Sigmoid colon (tissue), 7 donors: Measurements from ENCODE around the gene ERMP1. TPM values are rescaled to one million over a fixed set of nuclear protein-coding genes. Genes with fewer than 3 reads are reported as not detected.
A peak's percentile ranks its signal among the peaks of the same experiment; 100 is the strongest.
"Not testable (repeated sequence)": the region's sequence is repeated elsewhere in the genome, so short reads cannot be mapped to it uniquely, and the experiment has no call there.

Source experiments
- DNase-seq: peaks from one replicate; pipeline ENCODE4 v3.0.0-alpha.2; 2019
- H3K27ac ChIP-seq, 4 donors: fragments of 200-600 bp; sonication (generic); one replicate each; pipeline ENCODE4 v1.5.1; 2016 to 2019; ENCODE audit warnings: mild to moderate bottlenecking in 1 of 4
- H3K27me3 ChIP-seq, 3 donors: fragments of 200-600 bp; sonication (generic); one replicate each; pipeline ENCODE4 v1.5.1; 2019; ENCODE audit warnings: mild to moderate bottlenecking in 1 of 3
- H3K36me3 ChIP-seq, 4 donors: fragments of 200-600 bp; sonication (generic); one replicate each; pipeline ENCODE4 v1.5.1; 2016 to 2019
- H3K4me1 ChIP-seq, 4 donors: fragments of 200-600 bp; sonication (generic); one replicate each; pipeline ENCODE4 v1.5.1; 2017 to 2019
- H3K4me3 ChIP-seq, 4 donors: fragments of 200-600 bp; sonication (generic); one replicate each; pipeline ENCODE4 v1.5.1; 2017 to 2019; ENCODE audit warnings: mild to moderate bottlenecking in 2 of 4, moderate library complexity in 1 of 4
- H3K9me3 ChIP-seq, 4 donors: fragments of 200-600 bp in 3 of 4; sonication (generic) in 3 of 4; one replicate each; pipeline versions ENCODE4 v1.5.1 to v1.6.1; 2013 to 2019
- EP300 ChIP-seq, 4 donors: sonication (generic); formaldehyde crosslinking; IDR thresholded peaks; one replicate each; pipeline ENCODE4 v1.6.1; 2017; ENCODE audit warnings: antibody characterized with exemption in 4 of 4
- POLR2A ChIP-seq, 2 donors: fragments of 450-650 bp; IDR thresholded peaks; one replicate each; pipeline ENCODE4 v1.6.1; 2016; ENCODE audit warnings: antibody characterized with exemption in 2 of 2, mild to moderate bottlenecking in 2 of 2, moderate library complexity in 2 of 2
- POLR2AphosphoS5 ChIP-seq, 4 donors: sonication (generic); formaldehyde crosslinking; IDR thresholded peaks; one replicate each; pipeline ENCODE4 v1.6.1; 2017; ENCODE audit warnings: antibody characterized with exemption in 4 of 4
- WGBS, 2 donors: extraction: QIAGEN DNeasy Blood & Tissue Kit; methylation state at CpG; one replicate each; pipeline ENCODE4 v1.1.7; 2013; 5-methylcytosine and 5-hydroxymethylcytosine counted together
- intact Hi-C: fragments of 100-400 bp; cut with DNase I; formaldehyde crosslinking; loops from one replicate; pipeline ENCODE4 v1.15.1; 2023
- polyA plus RNA-seq, 3 donors: library from polyadenylated mRNA; stranded (reverse); fragments of 200-250 nt; gene quantifications; one replicate each; pipeline ENCODE4 v1.2.3, GENCODE V29; 2013
- total RNA-seq, 4 donors: library from RNA; depleted of rRNA; stranded (reverse); fragments of >200 nt; gene quantifications; one replicate each; pipeline ENCODE4 v1.1.0, GENCODE V29; 2016
- TF ChIP-seq, protein P1 (sequence below), 4 experiments: fragments of 450-650 bp in 3 of 4; fragments of 200-600 bp in 1 of 4; IDR thresholded peaks; one replicate each; pipeline ENCODE4 v1.5.1; 2016 to 2019; ENCODE audit warnings: antibody characterized with exemption in 4 of 4, mild to moderate bottlenecking in 3 of 4, moderate library complexity in 2 of 4
- donor health status: healthy with polysubstance abuse.
- donor health status: Bipolar disorder and iron deficiency.
- donor health status: healthy.

Gene ERMP1
- total and polyA plus RNA-seq, 7 donors: 2.4 to 13.2 (median 7.9) TPM

DNA sequence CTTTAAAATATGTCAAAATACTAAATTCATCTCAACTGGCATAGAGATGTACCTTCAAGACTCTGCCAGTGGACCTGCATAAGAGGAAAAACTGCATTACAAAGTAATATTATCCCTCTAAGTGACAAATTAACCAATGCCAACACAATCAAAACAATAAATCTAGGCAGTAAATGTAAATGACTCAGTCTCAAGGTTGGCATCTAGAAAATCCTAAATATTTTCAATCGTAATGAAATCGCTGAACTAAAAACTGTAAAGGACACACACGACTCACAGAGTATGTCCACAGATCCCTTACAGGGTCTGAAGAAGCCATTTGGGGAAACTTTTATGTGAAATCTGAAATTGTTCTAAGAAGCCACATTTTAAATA, 31.2 kb downstream of the ERMP1 start:
- H3K9me3 ChIP-seq: no peaks in the 10 kb centered on the region
- peaks cover 0 to 5% (median 1%) of the 10 kb centered on the region in 4 donors for H3K36me3 ChIP-seq
- TF ChIP-seq EP300 (IDR thresholded peaks at IDR 0.05): no peak
- no peak for TF ChIP-seq POLR2A (IDR thresholded peaks at IDR 0.05)
- no peak for TF ChIP-seq POLR2AphosphoS5 (IDR thresholded peaks at IDR 0.05)
- TF ChIP-seq, protein P1, sequence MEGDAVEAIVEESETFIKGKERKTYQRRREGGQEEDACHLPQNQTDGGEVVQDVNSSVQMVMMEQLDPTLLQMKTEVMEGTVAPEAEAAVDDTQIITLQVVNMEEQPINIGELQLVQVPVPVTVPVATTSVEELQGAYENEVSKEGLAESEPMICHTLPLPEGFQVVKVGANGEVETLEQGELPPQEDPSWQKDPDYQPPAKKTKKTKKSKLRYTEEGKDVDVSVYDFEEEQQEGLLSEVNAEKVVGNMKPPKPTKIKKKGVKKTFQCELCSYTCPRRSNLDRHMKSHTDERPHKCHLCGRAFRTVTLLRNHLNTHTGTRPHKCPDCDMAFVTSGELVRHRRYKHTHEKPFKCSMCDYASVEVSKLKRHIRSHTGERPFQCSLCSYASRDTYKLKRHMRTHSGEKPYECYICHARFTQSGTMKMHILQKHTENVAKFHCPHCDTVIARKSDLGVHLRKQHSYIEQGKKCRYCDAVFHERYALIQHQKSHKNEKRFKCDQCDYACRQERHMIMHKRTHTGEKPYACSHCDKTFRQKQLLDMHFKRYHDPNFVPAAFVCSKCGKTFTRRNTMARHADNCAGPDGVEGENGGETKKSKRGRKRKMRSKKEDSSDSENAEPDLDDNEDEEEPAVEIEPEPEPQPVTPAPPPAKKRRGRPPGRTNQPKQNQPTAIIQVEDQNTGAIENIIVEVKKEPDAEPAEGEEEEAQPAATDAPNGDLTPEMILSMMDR (IDR thresholded peaks at IDR 0.05): no peak
- intact Hi-C loops: loop anchor here (2.0 kb wide), 1 partner anchor 31 kb away; the partner anchor contains the start of gene ERMP1
- 25 to 75% methylated on average over 3 of the region's 3 CpGs for WGBS, 2 donors
- peaks cover 0 to 20% (median 7%) of the 10 kb centered on the region in 4 donors for H3K4me1 ChIP-seq
- no peak overlapping the region for H3K27ac ChIP-seq
- no peak overlapping the region for H3K4me3 ChIP-seq
- H3K27me3 ChIP-seq: no peaks in the 10 kb centered on the region
- DNase-seq: no peak

GRCh38 chr9:5800969-5801738, 31.8 kb downstream of the ERMP1 start:
- H3K27ac ChIP-seq: no peak overlapping the region
- peak in 1 of 4 donors; percentile 5 for TF ChIP-seq POLR2AphosphoS5 (IDR thresholded peaks at IDR 0.05)
- no peak for TF ChIP-seq POLR2A (IDR thresholded peaks at IDR 0.05)
- H3K27me3 ChIP-seq: no peaks in the 10 kb centered on the region
- H3K4me1 ChIP-seq: peaks cover 0 to 20% (median 7%) of the 10 kb centered on the region in 4 donors
- H3K4me3 ChIP-seq: no peak overlapping the region
- H3K9me3 ChIP-seq: no peaks in the 10 kb centered on the region
- DNase-seq: no peak
- intact Hi-C loops: loop anchor here (2.0 kb wide), 1 partner anchor 32 kb away; the partner anchor contains the start of gene ERMP1
- peaks cover 0 to 5% (median 1%) of the 10 kb centered on the region in 4 donors for H3K36me3 ChIP-seq
- 55 to 72% methylated on average over 4 of the region's 4 CpGs for WGBS, 2 donors

- intact Hi-C loops: loop anchor here (2.0 kb wide), 1 partner anchor 32 kb away; the partner anchor contains the start of gene ERMP1
- H3K9me3 ChIP-seq, DNase-seq, H3K27ac ChIP-seq, H3K27me3 ChIP-seq, H3K4me3 ChIP-seq, H3K36me3 ChIP-seq: not testable (repeated sequence)
- 90 to 93% methylated on average over 7 of the region's 7 CpGs for WGBS, 2 donors
- peaks cover 0 to 20% (median 7%) of the 10 kb centered on the region in 4 donors for H3K4me1 ChIP-seq
Observed at GRCh38 chr9:5800378-5800777, 32.5 kb downstream of the ERMP1 start.

DNA sequence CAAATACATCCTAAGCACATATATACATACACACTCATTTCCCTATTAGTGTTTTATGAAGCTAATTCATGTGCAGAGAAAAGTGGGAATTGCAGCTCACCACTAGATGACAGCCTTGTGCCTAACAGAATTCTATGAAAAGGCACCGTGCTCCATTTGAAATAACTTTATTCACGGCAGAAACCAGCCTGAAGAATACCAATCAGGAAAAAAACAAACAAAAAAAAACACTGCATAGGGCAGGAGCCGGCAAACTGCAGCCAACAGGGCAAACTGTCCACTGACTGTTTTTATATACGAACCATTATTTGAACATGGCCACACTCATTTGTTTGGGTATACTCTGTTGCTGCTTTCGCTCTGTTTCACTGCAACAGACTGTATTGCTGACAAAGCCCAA, 33.6 kb downstream of the ERMP1 start:
- DNase-seq: no peak
- intact Hi-C loops: no loop called here
- Histone ChIP-seq H3K4me3 (peak overlapping the region in 3 of 4 donors; percentile 27 to 42 (median 40)), H3K27me3 (no peaks in the 10 kb centered on the region), H3K27ac (peak overlapping the region in 1 of 4 donors; percentile 25), H3K4me1 (peaks cover 0 to 20% (median 7%) of the 10 kb centered on the region in 4 donors), H3K36me3 (peaks cover 0 to 2% (median 0%) of the 10 kb centered on the region in 4 donors), H3K9me3 (no peaks in the 10 kb centered on the region)
- 24 to 37% methylated on average over 5 of the region's 5 CpGs for WGBS, 2 donors
- TF ChIP-seq EP300 (IDR thresholded peaks at IDR 0.05): no peak
- TF ChIP-seq, protein P1 (IDR thresholded peaks at IDR 0.05): peak in 3 of 4 experiments; percentile 15 to 48 (median 24)

- peaks cover 0 to 20% (median 7%) of the 10 kb centered on the region in 4 donors for H3K4me1 ChIP-seq
- no peak overlapping the region for H3K4me3 ChIP-seq
- DNase-seq: no peak
- H3K27ac ChIP-seq: no peak overlapping the region
- WGBS, 2 donors: 69 to 80% methylated on average over 2 of the region's 2 CpGs
- H3K9me3 ChIP-seq: no peaks in the 10 kb centered on the region
- intact Hi-C loops: no loop called here
- no peaks in the 10 kb centered on the region for H3K27me3 ChIP-seq
- TF ChIP-seq POLR2AphosphoS5 (IDR thresholded peaks at IDR 0.05) (no peak), POLR2A (IDR thresholded peaks at IDR 0.05) (no peak), EP300 (IDR thresholded peaks at IDR 0.05) (no peak)
- TF ChIP-seq, protein P1 (IDR thresholded peaks at IDR 0.05): no peak
- H3K36me3 ChIP-seq: peaks cover 0 to 2% (median 0%) of the 10 kb centered on the region in 4 donors
Observed at GRCh38 chr9:5798581-5798980, 34.3 kb downstream of the ERMP1 start.
